GM21737 (cell line): ENCODE measurements around the gene RBFOX1.

Experiments
- ATAC-seq: cut with Tn5 transposase; IDR thresholded peaks from one replicate; pipeline ENCODE4 v1.9.1; 2021; ENCODE audit warnings: mild to moderate bottlenecking, moderate library complexity; ENCODE audit not compliant: unreplicated experiment

Gene RBFOX1

DNA sequence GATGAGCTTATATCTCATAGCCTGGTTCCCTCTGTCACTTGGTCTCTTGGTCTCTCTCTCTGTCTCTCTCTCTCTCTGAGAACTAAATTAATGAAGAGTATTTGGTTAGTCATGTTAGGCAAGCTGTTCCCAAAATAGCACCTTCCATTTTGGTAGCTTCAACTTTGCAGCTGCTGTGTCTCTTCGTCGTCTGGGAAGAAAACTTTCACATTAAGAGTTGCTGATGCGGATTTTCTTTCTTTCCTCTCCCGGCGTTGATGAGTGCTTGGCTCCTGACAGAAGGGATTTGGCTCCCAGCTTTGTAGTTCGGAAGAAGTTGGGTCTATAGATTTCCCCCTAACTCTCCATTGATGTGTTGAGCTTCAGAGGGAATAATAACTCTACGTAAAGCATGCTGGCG is at the start of gene RBFOX1:
Gene RBFOX1 (plus strand): TSS at position 235 of the 400 bp plus-strand sequence.
- no peak for ATAC-seq

DNA sequence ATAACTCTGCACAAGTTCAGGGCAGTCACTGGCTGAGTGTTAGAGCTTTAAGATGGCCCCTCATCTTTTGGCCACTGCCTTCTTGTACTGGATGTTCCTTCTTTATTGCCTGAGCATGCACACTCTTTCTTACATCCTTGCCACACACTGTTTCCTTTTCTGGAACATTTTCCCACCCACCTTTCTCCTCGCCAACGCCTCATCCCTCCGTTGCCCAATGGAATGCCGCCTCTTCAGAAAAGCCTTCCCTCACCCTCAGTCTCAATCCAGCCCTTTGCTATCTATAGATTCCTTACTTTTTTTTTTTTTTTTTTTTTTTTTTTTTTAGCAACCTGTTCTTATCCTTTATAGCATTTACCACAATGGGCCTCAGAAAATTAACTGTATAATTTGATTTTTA is 47.9 kb upstream of the RBFOX1 start:
- ATAC-seq = no peak

DNA sequence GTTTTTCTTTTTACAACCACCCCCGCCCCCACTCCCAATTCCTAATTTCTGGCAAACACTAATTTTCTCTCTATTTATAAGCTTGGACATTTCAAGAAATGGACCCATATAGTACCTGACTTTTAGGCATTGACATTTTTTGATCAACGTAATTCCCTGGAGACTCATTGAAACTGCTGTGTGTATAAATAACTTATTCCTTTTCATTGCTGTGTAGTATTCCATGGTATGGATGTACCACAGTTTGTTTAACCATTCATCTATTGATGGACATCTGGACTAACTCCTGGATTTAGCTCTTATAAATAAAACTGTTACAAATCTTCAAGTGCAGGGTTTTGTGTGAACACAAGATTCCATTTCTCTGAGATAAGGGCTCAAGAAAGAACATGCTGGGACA is 47.1 kb upstream of the RBFOX1 start:
- ATAC-seq = no peak

DNA sequence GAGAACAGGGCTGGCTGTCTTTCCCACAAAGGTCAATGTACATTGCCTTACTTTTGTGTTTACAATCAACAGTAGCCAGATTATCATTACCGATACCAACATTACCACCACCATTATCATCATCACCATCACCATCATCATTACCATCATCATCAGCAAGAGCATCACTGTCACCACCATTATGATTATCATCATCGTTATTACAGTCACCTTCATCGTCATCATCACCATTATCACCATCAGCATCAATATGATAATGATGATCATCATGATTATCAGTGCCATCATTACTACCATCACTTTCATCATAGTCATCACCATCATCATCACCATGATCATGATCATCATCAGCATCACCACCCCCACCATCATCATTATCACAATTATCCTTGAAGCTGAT is 43.3 kb upstream of the RBFOX1 start:
- no peak for ATAC-seq

DNA sequence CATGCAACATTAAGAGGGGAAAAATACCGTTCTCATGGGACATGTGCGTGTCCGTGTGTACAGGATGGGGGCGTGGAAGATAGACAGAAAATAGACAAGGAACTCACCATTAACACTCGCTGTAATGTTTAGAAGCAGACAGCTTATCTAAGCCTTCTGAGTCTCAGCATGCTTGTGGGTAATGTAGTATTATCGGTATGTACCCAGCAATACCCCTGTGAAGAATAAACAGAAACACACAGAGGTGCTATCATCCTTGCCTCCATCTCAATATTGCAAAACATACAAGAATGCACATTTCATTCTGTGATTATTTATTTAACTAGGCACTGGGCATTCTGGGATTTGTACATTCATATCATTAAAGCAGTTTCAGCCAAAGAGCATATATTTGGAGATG is 42.0 kb upstream of the RBFOX1 start:
- no peak for ATAC-seq

- ATAC-seq = no peak
Measured at GRCh38 chr16:7294020-7294419, 38.6 kb upstream of the RBFOX1 start.

GRCh38 chr16:7303052-7303610 is 29.5 kb upstream of the RBFOX1 start:
- ATAC-seq = no peak

GRCh38 chr16:7303660-7304200 is 28.9 kb upstream of the RBFOX1 start:
- no peak for ATAC-seq

- no peak for ATAC-seq
Measured at GRCh38 chr16:7304279-7304678, 28.4 kb upstream of the RBFOX1 start.

GRCh38 chr16:7304958-7305357 is 27.7 kb upstream of the RBFOX1 start:
- no peak for ATAC-seq

DNA sequence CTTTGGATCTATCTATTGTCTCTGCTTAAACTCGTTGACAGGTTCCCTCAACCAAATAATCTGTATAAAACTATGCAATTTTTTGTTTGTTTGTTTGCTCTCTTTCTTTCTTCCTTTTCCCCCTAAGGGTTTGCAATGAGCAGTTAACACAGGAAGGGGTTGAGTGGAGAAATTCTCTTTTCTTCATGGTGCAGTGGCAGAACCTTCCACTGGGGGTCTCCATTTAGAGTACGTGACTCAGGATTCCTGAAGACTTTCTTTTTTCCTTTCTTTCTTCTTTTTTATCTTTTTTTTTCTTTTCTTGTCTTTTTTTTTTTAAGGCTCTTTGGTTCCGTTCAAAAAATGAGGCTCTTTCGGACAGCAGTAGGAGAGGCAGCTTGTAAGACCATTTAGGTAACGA is 19.5 kb upstream of the RBFOX1 start:
- ATAC-seq = no peak

DNA sequence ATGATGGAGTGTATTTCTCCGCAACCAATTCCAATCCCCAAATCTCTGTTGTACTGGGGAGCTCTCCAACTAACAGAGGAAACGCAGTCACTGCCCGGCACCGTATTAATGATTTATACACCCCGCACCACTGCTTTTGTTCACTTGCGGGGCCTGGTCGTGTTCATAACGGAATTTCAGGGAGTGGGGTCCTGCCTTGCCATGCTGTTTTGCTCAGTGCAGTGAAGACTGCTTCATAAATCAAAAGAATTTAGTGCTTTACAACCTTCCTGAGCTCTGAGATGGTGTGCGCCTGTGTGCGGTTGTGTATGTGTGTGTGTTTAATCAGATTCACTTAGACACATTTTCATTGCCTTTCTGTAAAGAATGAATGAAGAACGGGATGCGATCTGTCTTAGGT is 18.5 kb upstream of the RBFOX1 start:
- no peak for ATAC-seq

- ATAC-seq = no peak
Measured at GRCh38 chr16:7315813-7316212, 16.8 kb upstream of the RBFOX1 start.

GRCh38 chr16:7316281-7316888 is 16.3 kb upstream of the RBFOX1 start:
- no peak for ATAC-seq

DNA sequence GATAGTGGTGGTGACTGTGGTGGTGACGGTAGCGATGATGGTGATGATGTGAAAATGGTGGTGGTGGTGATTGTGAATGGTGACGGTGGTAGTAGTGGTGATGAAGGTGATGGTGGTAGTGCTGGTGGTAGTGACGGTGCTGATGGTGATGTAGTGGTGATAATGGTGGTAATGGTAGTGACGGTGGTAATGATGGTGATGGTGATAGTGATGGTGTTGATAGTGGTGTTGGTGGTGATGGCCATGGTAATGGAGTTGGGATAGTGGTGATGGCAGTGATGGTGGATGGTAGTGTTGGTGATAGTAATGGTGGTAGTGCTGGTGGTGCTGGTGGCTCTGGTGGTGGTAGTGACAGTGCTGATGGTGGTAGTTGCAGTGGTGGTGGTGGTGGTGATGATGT is 14.7 kb upstream of the RBFOX1 start:
- no peak for ATAC-seq

- no peak for ATAC-seq
Measured at GRCh38 chr16:7318686-7319085, 14.0 kb upstream of the RBFOX1 start.

- ATAC-seq = no peak
Measured at GRCh38 chr16:7319514-7319913, 13.1 kb upstream of the RBFOX1 start.

- no peak for ATAC-seq
Measured at GRCh38 chr16:7321661-7322060, 11.0 kb upstream of the RBFOX1 start.

DNA sequence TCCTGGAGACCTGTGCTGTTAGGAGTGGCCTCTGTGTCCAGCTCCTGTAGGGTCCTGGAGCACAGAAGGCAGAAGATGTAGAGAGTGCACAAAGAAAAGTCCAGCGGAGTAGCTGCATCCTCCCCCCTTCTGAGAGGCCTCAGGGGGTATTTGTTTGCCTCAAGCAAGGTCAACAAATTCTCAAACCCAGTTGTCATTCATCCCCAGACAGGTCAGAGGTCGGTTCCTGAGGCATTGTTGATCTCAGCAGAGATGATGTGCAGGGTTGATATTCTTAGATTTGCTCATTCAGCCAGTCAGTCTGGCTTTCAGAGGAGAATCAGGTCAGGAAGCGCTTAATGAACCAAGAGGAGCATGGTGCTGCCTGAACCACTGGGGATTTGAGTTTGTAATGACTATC is 8.3 kb upstream of the RBFOX1 start:
- ATAC-seq = no peak

DNA sequence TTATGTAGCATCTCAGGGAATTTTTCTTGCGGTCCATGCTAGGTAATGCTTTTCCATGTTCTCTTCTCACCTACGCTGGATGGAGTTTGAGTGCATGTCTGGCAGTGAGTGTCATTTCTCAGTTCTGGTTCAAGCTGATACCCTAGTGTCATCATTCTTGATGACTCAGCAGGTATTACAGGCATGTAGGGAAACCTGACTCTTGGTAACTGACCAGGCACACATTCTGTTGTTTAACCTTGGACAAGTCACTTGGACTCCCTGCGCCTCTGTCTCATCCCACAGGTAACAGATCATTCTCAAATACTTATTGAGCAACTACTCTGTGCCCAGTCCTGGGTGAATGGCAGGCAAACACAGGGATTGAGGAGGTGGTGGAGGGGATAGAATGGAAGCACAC is 6.8 kb upstream of the RBFOX1 start:
- ATAC-seq = no peak

DNA sequence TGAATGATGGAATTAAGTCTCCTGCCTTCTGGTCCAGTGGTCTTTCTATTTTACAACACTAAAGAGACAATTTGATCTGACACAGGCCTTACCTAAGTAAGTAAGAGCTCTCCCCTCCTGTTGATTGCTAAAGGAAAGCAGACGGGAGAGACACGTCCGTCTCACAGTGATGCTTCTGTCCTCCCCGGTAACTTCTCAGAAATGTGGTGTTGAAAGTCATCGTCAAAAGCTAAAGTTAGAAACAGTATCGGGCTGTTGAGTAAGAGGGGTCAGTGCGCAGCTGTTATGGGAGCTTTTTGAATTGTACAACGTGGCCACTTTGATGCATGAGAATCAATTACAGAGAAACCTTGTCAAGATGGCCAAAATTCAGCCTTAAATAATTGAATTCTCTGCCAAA is 1.9 kb upstream of the RBFOX1 start:
- ATAC-seq = no peak

DNA sequence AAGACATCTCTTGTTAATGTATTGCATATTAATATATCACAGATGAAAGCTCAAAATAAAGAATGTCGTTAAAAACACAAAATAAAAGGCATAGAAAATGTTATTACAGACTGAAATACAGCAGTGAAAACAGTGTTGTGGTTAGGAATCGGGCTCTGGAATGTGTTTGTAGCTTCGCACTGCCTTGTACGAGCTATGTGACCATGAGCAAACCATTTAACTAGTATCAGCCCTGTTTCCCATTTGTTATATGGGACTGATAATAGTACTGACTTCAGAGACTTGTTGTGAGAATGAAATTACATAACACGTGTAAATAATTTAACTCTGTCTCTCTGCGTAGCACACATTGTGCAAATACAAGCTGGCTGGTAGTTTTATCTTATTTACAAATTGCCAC is 648 bp upstream of the RBFOX1 start:
- no peak for ATAC-seq

DNA sequence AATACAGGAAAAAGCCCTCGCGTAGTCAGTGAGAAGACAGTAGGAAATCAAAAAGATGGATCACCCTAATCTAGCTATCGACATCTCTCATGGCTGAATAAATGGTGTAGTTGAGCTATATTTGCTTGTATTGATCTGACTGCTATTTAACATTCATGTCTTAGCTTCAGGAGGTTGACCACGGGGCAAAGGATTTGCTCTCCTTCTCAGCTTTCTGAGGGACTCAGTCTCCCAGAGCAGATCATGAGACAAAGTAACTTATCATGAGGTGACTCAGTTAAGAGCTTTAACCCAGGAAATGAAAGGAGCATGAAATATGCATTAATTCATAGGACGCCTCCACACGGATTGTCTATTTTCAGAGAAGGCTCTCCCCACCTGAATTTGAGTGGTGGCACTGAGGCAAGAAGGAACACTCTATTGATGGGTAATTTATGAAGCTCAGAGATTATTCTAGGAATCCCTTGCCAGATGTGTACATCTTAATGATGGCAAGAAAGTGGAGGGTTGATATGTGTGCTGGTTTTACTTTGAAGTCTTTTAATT is 608 bp downstream of the RBFOX1 start:
- no peak for ATAC-seq
